ENCODE data around the gene BANF2. TPM values are rescaled to one million over a fixed set of nuclear protein-coding genes. Genes with fewer than 3 reads are reported as not detected.

BANF2 gene
- total and polyA plus RNA-seq, 2 of the 13 experiments (the other 11 are each of a cell fraction or from before 2014, with no cell fraction given), result 0.35 TPM; not detected in 1

- ChIA-PET POLR2A (interaction anchor here (0.7 to 6.7 kb wide), 28 partner anchors 8 to 230 kb away, joined by 3 to 126 read pairs (median 4); partner anchors contain the start of genes DSTN and RRBP1), CTCF (ENCODE audit: low intra/inter-chr PET ratio, low total read pairs) (interaction anchor here (1.5 to 1.7 kb wide), 2 partner anchors 12 to 189 kb away, joined by 4 read pairs; no protein-coding TSS in a partner anchor)
- no peak overlapping the region for H3K27ac ChIP-seq (ENCODE audit: extremely low read length, insufficient read depth, low read length)
- intact Hi-C loops (cut with micrococcal nuclease; ENCODE audit: unreplicated experiment), result loop anchor here (1.0 kb wide), 3 partner anchors 12 to 189 kb away; no protein-coding TSS in a partner anchor
- WGBS (ENCODE audit: low lambda C conversion rate), result 43% methylated on average over 12 of the region's 12 CpGs
- H3K79me2 ChIP-seq (ENCODE audit: insufficient read depth, low read length), result no peaks in the 10 kb centered on the region
- H3K36me3 ChIP-seq (replicated peaks in 1 of 2; ENCODE audit: control insufficient read depth in 1 of 2, insufficient read depth in 2 of 2, low read length in 2 of 2), result no peaks in the 10 kb centered on the region
- H4K20me1 ChIP-seq (ENCODE audit: insufficient read depth, low read length), result no peaks in the 10 kb centered on the region
- H3K27me3 ChIP-seq (ENCODE audit: control insufficient read depth in 1 of 2, insufficient read depth in 2 of 2, low read length in 2 of 2), result peaks cover 0 to 22% of the 10 kb centered on the region in 2 experiments; a peak in 1 of 5 replicates
- in situ Hi-C loops (cut with HindIII; ENCODE audit: extremely low pct_ligation_motif_present, low pct_unique_long_range_greater_than_20kb), result no loop called here
- H2AFZ ChIP-seq (ENCODE audit: low read length), result no peak overlapping the region
- peaks cover 66% of the 10 kb centered on the region for H3K4me1 ChIP-seq (ENCODE audit: insufficient read depth, low read length)
- no peak for FAIRE-seq
- H3K4me3 ChIP-seq (replicated peaks in 1 of 3; ENCODE audit: insufficient read depth in 1 of 3, low read depth in 2 of 3, low read length in 3 of 3), result peak overlapping the region; percentile 36 to 70 (median 54)
- DNase-seq (ENCODE audit: low spot score), result peak; percentile 28
- H3K4me2 ChIP-seq (ENCODE audit: low read depth, low read length), result peak overlapping the region; percentile 96
- peak; percentile 23 for ATAC-seq
- H3K9me3 ChIP-seq (ENCODE audit: low read length), result no peaks in the 10 kb centered on the region
- no TSS peak for BruUV-seq (replicated peaks)
- H3K9ac ChIP-seq (ENCODE audit: insufficient read depth, low read depth, low read length), result peak overlapping the region; percentile 49; the same call in 1 of the 2 replicates
- TF ChIP-seq BRD4 (CRISPR knock-in tag; IDR thresholded peaks at IDR 0.05) (no peak), SIX1 (CRISPR knock-in tag; IDR thresholded peaks at IDR 0.05; ENCODE audit: borderline replicate concordance) (no peak), ZNF691 (CRISPR knock-in tag; IDR thresholded peaks at IDR 0.05; ENCODE audit: borderline replicate concordance, low read depth) (0 out of 2 replicates have a peak, but pooled peaks have one; percentile 65), ZNF670 (CRISPR knock-in tag; IDR thresholded peaks at IDR 0.05; ENCODE audit: borderline replicate concordance) (peak; percentile 72; the same call in 1 of the 2 replicates), ZNF274 (CRISPR knock-in tag; IDR thresholded peaks at IDR 0.05) (0 out of 2 replicates have a peak, but pooled peaks have one; percentile 40), ZNF547 (CRISPR knock-in tag; IDR thresholded peaks at IDR 0.05) (no peak), BCL6 (CRISPR knock-in tag; IDR thresholded peaks at IDR 0.05) (no peak), HES4 (CRISPR knock-in tag; IDR thresholded peaks at IDR 0.05; ENCODE audit: borderline replicate concordance) (0 out of 2 replicates have a peak, but pooled peaks have one; percentile 68), TEAD3 (CRISPR knock-in tag; optimal IDR thresholded peaks at IDR 0.05; ENCODE audit: borderline replicate concordance) (peak; percentile 37), SAFB2 (CRISPR knock-in tag; IDR thresholded peaks at IDR 0.05; ENCODE audit: borderline replicate concordance, low read depth) (peak; percentile 45; the same call in 1 of the 2 replicates), THYN1 (CRISPR knock-in tag; IDR thresholded peaks at IDR 0.05; ENCODE audit: borderline replicate concordance, low read depth) (no peak), FOXO1 (CRISPR knock-in tag; IDR thresholded peaks at IDR 0.05) (peak; percentile 22; the same call in 1 of the 2 replicates)
- TF ChIP-seq, protein P1, sequence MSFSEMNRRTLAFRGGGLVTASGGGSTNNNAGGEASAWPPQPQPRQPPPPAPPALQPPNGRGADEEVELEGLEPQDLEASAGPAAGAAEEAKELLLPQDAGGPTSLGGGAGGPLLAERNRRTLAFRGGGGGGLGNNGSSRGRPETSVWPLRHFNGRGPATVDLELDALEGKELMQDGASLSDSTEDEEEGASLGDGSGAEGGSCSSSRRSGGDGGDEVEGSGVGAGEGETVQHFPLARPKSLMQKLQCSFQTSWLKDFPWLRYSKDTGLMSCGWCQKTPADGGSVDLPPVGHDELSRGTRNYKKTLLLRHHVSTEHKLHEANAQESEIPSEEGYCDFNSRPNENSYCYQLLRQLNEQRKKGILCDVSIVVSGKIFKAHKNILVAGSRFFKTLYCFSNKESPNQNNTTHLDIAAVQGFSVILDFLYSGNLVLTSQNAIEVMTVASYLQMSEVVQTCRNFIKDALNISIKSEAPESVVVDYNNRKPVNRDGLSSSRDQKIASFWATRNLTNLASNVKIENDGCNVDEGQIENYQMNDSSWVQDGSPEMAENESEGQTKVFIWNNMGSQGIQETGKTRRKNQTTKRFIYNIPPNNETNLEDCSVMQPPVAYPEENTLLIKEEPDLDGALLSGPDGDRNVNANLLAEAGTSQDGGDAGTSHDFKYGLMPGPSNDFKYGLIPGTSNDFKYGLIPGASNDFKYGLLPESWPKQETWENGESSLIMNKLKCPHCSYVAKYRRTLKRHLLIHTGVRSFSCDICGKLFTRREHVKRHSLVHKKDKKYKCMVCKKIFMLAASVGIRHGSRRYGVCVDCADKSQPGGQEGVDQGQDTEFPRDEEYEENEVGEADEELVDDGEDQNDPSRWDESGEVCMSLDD (CRISPR knock-in tag; IDR thresholded peaks at IDR 0.05; ENCODE audit: borderline replicate concordance), result no peak
- TF ChIP-seq, protein P2, sequence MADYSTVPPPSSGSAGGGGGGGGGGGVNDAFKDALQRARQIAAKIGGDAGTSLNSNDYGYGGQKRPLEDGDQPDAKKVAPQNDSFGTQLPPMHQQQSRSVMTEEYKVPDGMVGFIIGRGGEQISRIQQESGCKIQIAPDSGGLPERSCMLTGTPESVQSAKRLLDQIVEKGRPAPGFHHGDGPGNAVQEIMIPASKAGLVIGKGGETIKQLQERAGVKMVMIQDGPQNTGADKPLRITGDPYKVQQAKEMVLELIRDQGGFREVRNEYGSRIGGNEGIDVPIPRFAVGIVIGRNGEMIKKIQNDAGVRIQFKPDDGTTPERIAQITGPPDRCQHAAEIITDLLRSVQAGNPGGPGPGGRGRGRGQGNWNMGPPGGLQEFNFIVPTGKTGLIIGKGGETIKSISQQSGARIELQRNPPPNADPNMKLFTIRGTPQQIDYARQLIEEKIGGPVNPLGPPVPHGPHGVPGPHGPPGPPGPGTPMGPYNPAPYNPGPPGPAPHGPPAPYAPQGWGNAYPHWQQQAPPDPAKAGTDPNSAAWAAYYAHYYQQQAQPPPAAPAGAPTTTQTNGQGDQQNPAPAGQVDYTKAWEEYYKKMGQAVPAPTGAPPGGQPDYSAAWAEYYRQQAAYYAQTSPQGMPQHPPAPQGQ (CRISPR knock-in tag; IDR thresholded peaks at IDR 0.05; ENCODE audit: borderline replicate concordance), result no peak
Observed at GRCh38 chr20:17709361-17710293, 9.9 kb downstream of the BANF2 start.

Measured in HepG2 (cell line).